Measurements from ENCODE around the gene SPDYE4. TPM values are rescaled to one million over a fixed set of nuclear protein-coding genes. Genes with fewer than 3 reads are reported as not detected.
"Not testable (repeated sequence)": the region's sequence is repeated elsewhere in the genome, so short reads cannot be mapped to it uniquely, and the experiment has no call there.

SPDYE4 gene
- polyA plus RNA-seq (2013, experiment 1 of 2), result not detected
- not detected for polyA plus RNA-seq (2013, experiment 2 of 2)

DNA sequence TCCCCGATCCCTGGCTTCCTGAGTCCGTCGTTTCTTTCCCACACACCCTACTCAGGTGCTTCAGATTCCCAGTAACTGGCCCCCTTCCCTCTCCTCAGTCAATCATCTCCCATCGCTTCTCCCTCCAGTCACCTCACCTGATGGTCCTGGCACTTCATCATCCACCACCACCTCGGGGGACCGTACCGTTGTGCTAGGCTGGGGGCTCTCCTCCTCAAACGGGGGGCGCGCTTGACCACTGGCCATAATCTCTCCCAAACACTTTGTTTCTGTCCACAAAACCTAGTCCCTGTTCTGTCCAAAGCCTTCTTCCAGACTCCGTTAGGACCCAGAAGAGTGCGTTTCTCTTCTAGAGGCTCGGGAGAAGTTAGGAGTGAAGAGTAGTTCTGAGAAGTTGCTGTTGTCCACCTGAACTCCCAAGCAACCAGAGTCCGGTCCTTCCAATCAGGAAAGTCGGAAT, at the start of gene SPDYE4:
Gene SPDYE4 (minus strand): TSS at position 410 of the 460 bp plus-strand sequence. CDS start 164 bp downstream, at position 246.
- Histone ChIP-seq H3K4me1 (ENCODE audit: control insufficient read depth, insufficient read depth, low read length, poor library complexity, severe bottlenecking) (no peaks in the 10 kb centered on the region), H3K9me3 (ENCODE audit: control insufficient read depth, low read length) (peaks cover 9% of the 10 kb centered on the region), H3K36me3 (ENCODE audit: control insufficient read depth, insufficient read depth, low read length) (no peaks in the 10 kb centered on the region), H3K27ac (ENCODE audit: low read depth, low read length, severe bottlenecking) (no peak within 1 kb of the TSS), H3K4me3 (ENCODE audit: extremely low read depth, insufficient read depth, low read length, poor library complexity, severe bottlenecking) (no peak within 1 kb of the TSS)
- 92 to 93% methylated on average over 11 to 12 of the region's 15 CpGs for WGBS, 2 experiments (ENCODE audit: insufficient coverage in 2 of 2)

- no peak overlapping the region for H3K4me3 ChIP-seq (ENCODE audit: extremely low read depth, insufficient read depth, low read length, poor library complexity, severe bottlenecking)
- no peaks in the 10 kb centered on the region for H3K36me3 ChIP-seq (ENCODE audit: control insufficient read depth, insufficient read depth, low read length)
- 79 to 87% methylated on average over 3 of the region's 4 CpGs for WGBS, 2 experiments (ENCODE audit: insufficient coverage in 2 of 2)
- H3K4me1 ChIP-seq (ENCODE audit: control insufficient read depth, insufficient read depth, low read length, poor library complexity, severe bottlenecking), result no peaks in the 10 kb centered on the region
- H3K27ac ChIP-seq (ENCODE audit: low read depth, low read length, severe bottlenecking), result no peak overlapping the region
- H3K9me3 ChIP-seq (ENCODE audit: control insufficient read depth, low read length), result no peaks in the 10 kb centered on the region
Measured at GRCh38 chr17:8806926-8807550, 48.7 kb upstream of the SPDYE4 start.

DNA sequence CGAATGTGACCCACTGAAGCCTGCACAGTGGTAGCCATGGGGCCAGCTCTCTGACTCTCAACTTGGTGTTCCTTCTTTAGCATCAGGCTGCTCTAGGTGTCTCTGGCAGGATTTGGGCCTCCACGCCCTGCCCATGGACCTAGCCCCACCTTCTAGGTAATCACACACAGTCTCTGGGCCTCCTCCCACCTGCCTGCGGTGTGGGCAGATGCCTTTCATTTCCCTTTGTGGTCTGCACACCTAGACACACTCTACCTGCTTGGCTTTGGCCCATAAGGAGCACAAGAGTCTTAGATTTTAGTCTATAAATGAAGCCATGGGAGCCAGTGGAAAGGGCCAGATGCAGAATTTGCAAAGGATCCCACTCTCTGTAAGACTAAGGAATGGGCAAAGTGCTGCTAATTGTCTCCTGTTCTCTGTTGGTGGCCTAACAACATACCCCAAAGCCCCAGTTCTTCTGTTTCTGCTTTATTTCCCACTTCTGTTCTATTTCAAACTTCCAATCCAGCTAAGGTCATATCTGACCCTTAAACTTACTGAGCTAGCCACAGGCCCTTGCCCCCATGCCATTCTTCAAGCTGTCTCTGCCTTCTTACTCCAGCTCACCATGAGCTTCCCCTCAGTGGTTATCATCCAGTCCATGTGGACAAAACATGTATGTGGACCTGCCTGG, 48.0 kb upstream of the SPDYE4 start:
- WGBS, 2 experiments (ENCODE audit: insufficient coverage in 2 of 2), result 90 to 91% methylated on average over 2 to 3 of the region's 3 CpGs
- no peaks in the 10 kb centered on the region for H3K9me3 ChIP-seq (ENCODE audit: control insufficient read depth, low read length)
- H3K36me3 ChIP-seq (ENCODE audit: control insufficient read depth, insufficient read depth, low read length), result no peaks in the 10 kb centered on the region
- no peak overlapping the region for H3K27ac ChIP-seq (ENCODE audit: low read depth, low read length, severe bottlenecking)
- no peak overlapping the region for H3K4me3 ChIP-seq (ENCODE audit: extremely low read depth, insufficient read depth, low read length, poor library complexity, severe bottlenecking)
- H3K4me1 ChIP-seq (ENCODE audit: control insufficient read depth, insufficient read depth, low read length, poor library complexity, severe bottlenecking), result no peaks in the 10 kb centered on the region

DNA sequence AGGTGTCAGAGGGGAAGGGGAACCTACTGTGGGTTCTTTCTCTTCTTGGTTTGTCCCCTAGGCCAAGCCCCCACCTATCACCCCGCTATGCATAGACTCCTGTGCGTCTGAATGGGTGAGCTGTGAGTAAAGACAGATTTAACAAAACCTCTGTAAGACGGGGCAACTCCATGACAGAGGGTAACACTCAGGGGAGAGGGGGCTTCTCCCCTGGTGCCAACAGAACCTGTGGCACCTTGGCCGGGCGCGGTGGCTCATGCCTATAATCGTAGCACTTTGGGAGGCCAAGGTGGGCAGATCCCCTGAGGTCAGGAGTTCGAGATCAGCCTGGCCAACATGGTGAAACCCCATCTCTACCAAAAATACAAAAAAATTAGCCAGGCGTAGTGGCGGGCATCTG, 47.0 kb upstream of the SPDYE4 start:
- not testable (repeated sequence) for H3K36me3 ChIP-seq (ENCODE audit: control insufficient read depth, insufficient read depth, low read length); H3K27ac ChIP-seq (ENCODE audit: low read depth, low read length, severe bottlenecking); H3K9me3 ChIP-seq (ENCODE audit: control insufficient read depth, low read length); H3K4me1 ChIP-seq (ENCODE audit: control insufficient read depth, insufficient read depth, low read length, poor library complexity, severe bottlenecking); H3K4me3 ChIP-seq (ENCODE audit: extremely low read depth, insufficient read depth, low read length, poor library complexity, severe bottlenecking)
- 88 to 90% methylated on average over 3 to 6 of the region's 10 CpGs for WGBS, 2 experiments (ENCODE audit: insufficient coverage in 2 of 2)

- no peaks in the 10 kb centered on the region for H3K9me3 ChIP-seq (ENCODE audit: control insufficient read depth, low read length)
Measured at GRCh38 chr17:8803531-8804420, 45.4 kb upstream of the SPDYE4 start.

GRCh38 chr17:8801135-8801840, 42.9 kb upstream of the SPDYE4 start:
- Histone ChIP-seq H3K4me3 (ENCODE audit: extremely low read depth, insufficient read depth, low read length, poor library complexity, severe bottlenecking) (no peak overlapping the region), H3K9me3 (ENCODE audit: control insufficient read depth, low read length) (no peaks in the 10 kb centered on the region), H3K4me1 (ENCODE audit: control insufficient read depth, insufficient read depth, low read length, poor library complexity, severe bottlenecking) (no peaks in the 10 kb centered on the region), H3K36me3 (ENCODE audit: control insufficient read depth, insufficient read depth, low read length) (no peaks in the 10 kb centered on the region), H3K27ac (ENCODE audit: low read depth, low read length, severe bottlenecking) (no peak overlapping the region)
- 91 to 97% methylated on average over 5 to 6 of the region's 6 CpGs for WGBS, 2 experiments (ENCODE audit: insufficient coverage in 2 of 2)

More at GRCh38 chr17:8803531-8804420, 45.4 kb upstream of the SPDYE4 start:
- Histone ChIP-seq H3K27ac (ENCODE audit: low read depth, low read length, severe bottlenecking) (no peak overlapping the region), H3K4me3 (ENCODE audit: extremely low read depth, insufficient read depth, low read length, poor library complexity, severe bottlenecking) (no peak overlapping the region), H3K36me3 (ENCODE audit: control insufficient read depth, insufficient read depth, low read length) (no peaks in the 10 kb centered on the region), H3K4me1 (ENCODE audit: control insufficient read depth, insufficient read depth, low read length, poor library complexity, severe bottlenecking) (no peaks in the 10 kb centered on the region)
- 77 to 82% methylated on average over 14 to 15 of the region's 19 CpGs for WGBS, 2 experiments (ENCODE audit: insufficient coverage in 2 of 2)

GRCh38 chr17:8800656-8801055, 42.3 kb upstream of the SPDYE4 start:
- H3K27ac ChIP-seq (ENCODE audit: low read depth, low read length, severe bottlenecking), result no peak overlapping the region
- WGBS, 2 experiments (ENCODE audit: insufficient coverage in 2 of 2), result 63% methylated on average over 1 of the region's 2 CpGs; no CpG with 5 or more reads in 1 of the 2 experiments
- no peaks in the 10 kb centered on the region for H3K4me1 ChIP-seq (ENCODE audit: control insufficient read depth, insufficient read depth, low read length, poor library complexity, severe bottlenecking)
- H3K9me3 ChIP-seq (ENCODE audit: control insufficient read depth, low read length), result no peaks in the 10 kb centered on the region
- H3K36me3 ChIP-seq (ENCODE audit: control insufficient read depth, insufficient read depth, low read length), result no peaks in the 10 kb centered on the region
- H3K4me3 ChIP-seq (ENCODE audit: extremely low read depth, insufficient read depth, low read length, poor library complexity, severe bottlenecking), result no peak overlapping the region

GRCh38 chr17:8799570-8800212, 41.3 kb upstream of the SPDYE4 start:
- Histone ChIP-seq H3K4me3 (ENCODE audit: extremely low read depth, insufficient read depth, low read length, poor library complexity, severe bottlenecking) (no peak overlapping the region), H3K9me3 (ENCODE audit: control insufficient read depth, low read length) (no peaks in the 10 kb centered on the region), H3K27ac (ENCODE audit: low read depth, low read length, severe bottlenecking) (no peak overlapping the region), H3K4me1 (ENCODE audit: control insufficient read depth, insufficient read depth, low read length, poor library complexity, severe bottlenecking) (no peaks in the 10 kb centered on the region), H3K36me3 (ENCODE audit: control insufficient read depth, insufficient read depth, low read length) (no peaks in the 10 kb centered on the region)
- 57 to 72% methylated on average over 9 to 11 of the region's 15 CpGs for WGBS, 2 experiments (ENCODE audit: insufficient coverage in 2 of 2)

DNA sequence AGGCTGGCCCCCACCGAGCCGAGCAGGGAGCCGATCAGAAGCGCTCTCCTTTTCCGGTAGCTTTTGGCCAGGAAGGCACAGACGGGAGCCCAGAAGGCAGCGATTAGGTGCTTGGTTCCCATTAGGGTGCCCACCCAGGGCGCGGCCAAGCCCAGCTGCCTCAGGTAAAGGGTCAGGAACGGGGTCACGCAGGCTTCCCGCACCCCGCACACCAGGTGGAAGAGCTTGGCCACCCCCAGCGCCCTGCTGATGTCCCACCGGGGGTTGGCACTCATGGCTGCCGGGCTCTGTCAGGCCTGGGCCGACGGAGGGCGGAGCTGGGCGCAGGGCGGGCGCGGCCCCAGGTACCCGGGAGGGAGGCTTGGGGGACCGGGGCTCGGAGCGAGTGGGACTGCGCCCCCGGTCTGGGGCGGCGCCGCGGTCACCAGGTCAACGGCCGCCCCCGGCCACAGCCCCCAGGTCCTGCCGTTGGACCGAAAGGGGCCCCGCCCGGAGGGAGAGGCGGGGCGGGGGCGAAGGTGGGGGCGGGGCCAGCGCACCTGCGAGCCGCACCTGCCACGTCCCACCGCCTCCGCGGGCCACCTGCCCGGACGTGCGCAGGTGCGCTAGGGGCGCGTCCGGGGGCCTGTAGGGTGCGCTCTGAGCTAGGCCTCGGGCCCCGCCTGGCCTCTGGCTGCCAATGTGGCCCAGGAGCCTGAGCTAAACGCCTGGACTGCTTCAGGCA, 40.7 kb upstream of the SPDYE4 start, which contains the start of gene MFSD6L:
Gene MFSD6L (minus strand): TSS at position 520 of the 724 bp plus-strand sequence. CDS start 245 bp downstream, at position 275.
- no peak within 1 kb of the TSS for H3K4me3 ChIP-seq (ENCODE audit: extremely low read depth, insufficient read depth, low read length, poor library complexity, severe bottlenecking)
- 27 to 29% methylated on average over 33 to 40 of the region's 62 CpGs for WGBS, 2 experiments (ENCODE audit: insufficient coverage in 2 of 2)

More for the DNA sequence above, 40.7 kb upstream of the SPDYE4 start, which contains the start of gene MFSD6L:
- no peaks in the 10 kb centered on the region for H3K9me3 ChIP-seq (ENCODE audit: control insufficient read depth, low read length)
- no peak within 1 kb of the TSS for H3K27ac ChIP-seq (ENCODE audit: low read depth, low read length, severe bottlenecking)
- H3K4me1 ChIP-seq (ENCODE audit: control insufficient read depth, insufficient read depth, low read length, poor library complexity, severe bottlenecking), result no peaks in the 10 kb centered on the region
- no peaks in the 10 kb centered on the region for H3K36me3 ChIP-seq (ENCODE audit: control insufficient read depth, insufficient read depth, low read length)

Data from mesodermal cell (in vitro differentiated cells).